H9 (cell line): Measurements from ENCODE around the gene COPS8. TPM values are rescaled to one million over a fixed set of nuclear protein-coding genes. Genes with fewer than 3 reads are reported as not detected.

ENCODE experiments used
- DNase-seq: peaks from one replicate; pipeline ENCODE4 v3.0.0-alpha.2; 2017
- H2AFZ ChIP-seq: one replicate; pipeline ENCODE4 v1.6.1; 2013; ENCODE audit warnings: mild to moderate bottlenecking, low read length, control low read depth, moderate library complexity
- H2AK5ac ChIP-seq: 2 replicates; pipeline ENCODE4 v1.6.1; 2013; ENCODE audit warnings: low read length, control low read depth, mixed read lengths; ENCODE audit not compliant: insufficient read length
- H2BK120ac ChIP-seq: one replicate; pipeline ENCODE4 v1.6.1; 2013; ENCODE audit warnings: low read depth, mild to moderate bottlenecking, low read length, control low read depth, inconsistent platforms; ENCODE audit not compliant: poor library complexity, severe bottlenecking
- H2BK12ac ChIP-seq: 2 replicates; pipeline ENCODE4 v1.6.1; 2013; ENCODE audit warnings: low read length, control low read depth, mixed read lengths, low read depth; ENCODE audit not compliant: insufficient read length
- H2BK15ac ChIP-seq: 2 replicates; pipeline ENCODE4 v1.6.1; 2013; ENCODE audit warnings: low read depth, low read length, control low read depth
- H2BK20ac ChIP-seq: one replicate; pipeline ENCODE4 v1.6.1; 2013; ENCODE audit warnings: low read depth, mild to moderate bottlenecking, low read length, control low read depth, inconsistent platforms; ENCODE audit not compliant: poor library complexity, severe bottlenecking
- H2BK5ac ChIP-seq: 2 replicates; pipeline ENCODE4 v1.6.1; 2013; ENCODE audit warnings: low read length, control low read depth, mixed read lengths; ENCODE audit not compliant: insufficient read length
- H3K14ac ChIP-seq: 2 replicates; pipeline ENCODE4 v1.6.1; 2013; ENCODE audit warnings: low read length, control low read depth; ENCODE audit not compliant: insufficient read depth
- H3K18ac ChIP-seq: 2 replicates; pipeline ENCODE4 v1.6.1; 2013; ENCODE audit warnings: low read depth, mild to moderate bottlenecking, mixed read lengths, low read length, control low read depth; ENCODE audit not compliant: insufficient read length
- H3K23ac ChIP-seq: 2 replicates; pipeline ENCODE4 v1.6.1; 2013; ENCODE audit warnings: low read length, control low read depth, mixed read lengths, low read depth; ENCODE audit not compliant: insufficient read length
- H3K23me2 ChIP-seq: 2 replicates; pipeline ENCODE4 v1.6.1; 2013; ENCODE audit warnings: low read depth, mild to moderate bottlenecking, mixed read lengths, low read length, control low read depth; ENCODE audit not compliant: insufficient read length, poor library complexity, severe bottlenecking
- H3K27ac ChIP-seq: 2 replicates; pipeline ENCODE4 v1.5.1; 2013; ENCODE audit warnings: low read length, control low read depth, mixed read lengths, low read depth; ENCODE audit not compliant: insufficient read length
- H3K27me3 ChIP-seq: 2 replicates; pipeline ENCODE4 v1.6.1; 2013; ENCODE audit warnings: low read length, control low read depth, inconsistent platforms; ENCODE audit not compliant: insufficient read depth
- H3K4ac ChIP-seq: 2 replicates; pipeline ENCODE4 v1.6.1; 2013; ENCODE audit warnings: low read depth, mild to moderate bottlenecking, control low read depth, inconsistent platforms, low read length, moderate library complexity
- H3K4me1 ChIP-seq: 2 replicates; pipeline ENCODE4 v1.6.1; 2013; ENCODE audit warnings: low read length, control low read depth, inconsistent platforms; ENCODE audit not compliant: insufficient read depth
- H3K4me2 ChIP-seq: 2 replicates; pipeline ENCODE4 v1.6.1; 2013; ENCODE audit warnings: low read length, control low read depth, mixed read lengths; ENCODE audit not compliant: insufficient read length, insufficient read depth
- H3K56ac ChIP-seq: 2 replicates; pipeline ENCODE4 v1.6.1; 2013; ENCODE audit warnings: low read depth, mild to moderate bottlenecking, mixed read lengths, low read length, control low read depth; ENCODE audit not compliant: insufficient read length
- H3K79me1 ChIP-seq: 2 replicates; pipeline ENCODE4 v1.6.1; 2013; ENCODE audit warnings: low read depth, mild to moderate bottlenecking, moderate library complexity, low read length, control low read depth, inconsistent platforms; ENCODE audit not compliant: insufficient read depth, poor library complexity, severe bottlenecking
- H3K79me2 ChIP-seq: 2 replicates; pipeline ENCODE4 v1.6.1; 2013; ENCODE audit warnings: low read length, control low read depth, inconsistent platforms; ENCODE audit not compliant: insufficient read depth
- H3K9ac ChIP-seq: 2 replicates; pipeline ENCODE4 v1.6.1; 2013; ENCODE audit warnings: low read length, control low read depth, mixed read lengths; ENCODE audit not compliant: insufficient read length; ENCODE audit errors: extremely low read depth
- H3K9me3 ChIP-seq: one replicate; pipeline ENCODE4 v1.6.1; 2013; ENCODE audit warnings: low read depth, low read length, inconsistent platforms; ENCODE audit not compliant: control insufficient read depth
- H3T11ph ChIP-seq: one replicate; pipeline ENCODE4 v1.6.1; 2013; ENCODE audit warnings: mild to moderate bottlenecking, low read length, control low read depth, inconsistent platforms
- H4K20me1 ChIP-seq: one replicate; pipeline ENCODE4 v1.6.1; 2013; ENCODE audit not compliant: control insufficient read depth, insufficient read length, insufficient read depth
- H4K5ac ChIP-seq: 2 replicates; pipeline ENCODE4 v1.6.1; 2013; ENCODE audit warnings: low read depth, mild to moderate bottlenecking, mixed read lengths, low read length, control low read depth; ENCODE audit not compliant: insufficient read length
- H4K8ac ChIP-seq: replicated peaks from 2 replicates; pipeline ENCODE4 v1.6.1; 2013; ENCODE audit warnings: low read length, control low read depth, mixed read lengths, low read depth; ENCODE audit not compliant: insufficient read length
- H4K91ac ChIP-seq: 2 replicates; pipeline ENCODE4 v1.6.1; 2013; ENCODE audit warnings: low read depth, mild to moderate bottlenecking, moderate library complexity, mixed read lengths, low read length, control low read depth; ENCODE audit not compliant: insufficient read length
- H3K27ac Mint-ChIP-seq, 3 experiments: 2 replicates in 2 of 3; 3 replicates in 1 of 3; pipeline ENCODE4 v1.8.0; 2020 to 2021; ENCODE audit warnings: mixed read lengths in 3 of 3, mild to moderate bottlenecking in 1 of 3, moderate library complexity in 1 of 3
- H3K27me3 Mint-ChIP-seq: 2 replicates; pipeline ENCODE4 v1.8.0; 2021; ENCODE audit warnings: low read depth, mild to moderate bottlenecking, moderate library complexity, mixed read lengths
- H3K36me3 Mint-ChIP-seq, 3 experiments: 2 replicates in 2 of 3; 3 replicates in 1 of 3; pipeline ENCODE4 v1.8.0; 2020 to 2021; ENCODE audit warnings: low read depth in 3 of 3, mixed read lengths in 3 of 3; ENCODE audit not compliant: insufficient read depth in 1 of 3
- H3K4me1 Mint-ChIP-seq, 2 experiments: 2 replicates each; pipeline ENCODE4 v1.8.0; 2020; ENCODE audit warnings: mixed read lengths in 2 of 2
- H3K4me3 Mint-ChIP-seq, 2 experiments: 2 replicates in 1 of 2; 3 replicates in 1 of 2; pipeline ENCODE4 v1.8.0; 2020 to 2021; ENCODE audit warnings: mild to moderate bottlenecking in 2 of 2, mixed read lengths in 2 of 2, moderate library complexity in 1 of 2
- H3K9me3 Mint-ChIP-seq, 2 experiments: 2 replicates in 1 of 2; 3 replicates in 1 of 2; pipeline ENCODE4 v1.8.0; 2020; ENCODE audit warnings: mild to moderate bottlenecking in 2 of 2, mixed read lengths in 2 of 2, moderate library complexity in 1 of 2
- CTCF ChIP-seq: fragments of 200-600 bp; sonication (generic); conservative IDR thresholded peaks from 3 replicates; pipeline ENCODE4 v1.8.0; 2021; ENCODE audit warnings: antibody characterized with exemption, mild to moderate bottlenecking
- WGBS: extraction: QIAGEN DNeasy Blood & Tissue Kit; methylation state at CpG from one replicate; pipeline ENCODE4 v1.1.7; 2013; ENCODE audit warnings: missing lambda C conversion rate, low lambda C conversion rate, mixed read lengths; ENCODE audit not compliant: insufficient read length; ENCODE audit errors: extremely low coverage; 5-methylcytosine and 5-hydroxymethylcytosine counted together
- total RNA-seq: library from RNA; stranded (reverse); gene quantifications from 2 replicates; pipeline ENCODE4 v1.2.1, GENCODE V29; 2021

COPS8 gene
- total RNA-seq, 1 experiment from 2014 or later, result 65.2 TPM

- Mint-ChIP-seq H3K27ac (no peak overlapping the region), H3K27me3 (peaks cover 5% of the 10 kb centered on the region), H3K4me1 (no peaks in the 10 kb centered on the region), H3K9me3 (peaks cover 24 to 26% of the 10 kb centered on the region in 2 experiments), H3K4me3 (no peak overlapping the region), H3K36me3 (peaks cover 4 to 16% (median 5%) of the 10 kb centered on the region in 3 experiments; a peak in 5 of 7 replicates)
- no peak for DNase-seq
- no peak for TF ChIP-seq CTCF
- no peak overlapping the region for H3K27ac ChIP-seq
- H2BK5ac ChIP-seq, result no peak overlapping the region
- H4K91ac ChIP-seq, result no peak overlapping the region
- no peak overlapping the region for H3K9ac ChIP-seq
- no peak overlapping the region for H2BK12ac ChIP-seq
- no peaks in the 10 kb centered on the region for H3K23me2 ChIP-seq
- no peak overlapping the region for H3K4me2 ChIP-seq
- no peak overlapping the region for H3K23ac ChIP-seq
- H3K4ac ChIP-seq, result no peak overlapping the region
- WGBS, result no CpG with 5 or more reads among the region's 2 CpGs
- H4K20me1 ChIP-seq, result no peaks in the 10 kb centered on the region
- H2AFZ ChIP-seq, result no peak overlapping the region
- no peak overlapping the region for H2AK5ac ChIP-seq
- H3K9me3 ChIP-seq, result no peaks in the 10 kb centered on the region
- no peaks in the 10 kb centered on the region for H3K27me3 ChIP-seq
- H4K5ac ChIP-seq, result no peak overlapping the region
- no peaks in the 10 kb centered on the region for H3K79me2 ChIP-seq
- no peak overlapping the region for H4K8ac ChIP-seq
- H3K18ac ChIP-seq, result no peak overlapping the region
- H3K56ac ChIP-seq, result no peak overlapping the region
- H3K4me1 ChIP-seq, result no peaks in the 10 kb centered on the region
- H2BK20ac ChIP-seq, result no peak overlapping the region
- H2BK15ac ChIP-seq, result no peak overlapping the region
- no peak overlapping the region for H2BK120ac ChIP-seq
- no peak overlapping the region for H3K14ac ChIP-seq
- H3T11ph ChIP-seq, result no peak overlapping the region
- no peaks in the 10 kb centered on the region for H3K79me1 ChIP-seq
Measured at GRCh38 chr2:237143118-237143517, 57.4 kb downstream of the COPS8 start.
